ENCODE measurements around the gene LRRC4C. TPM values are rescaled to one million over a fixed set of nuclear protein-coding genes. Genes with fewer than 3 reads are reported as not detected.
A peak's percentile ranks its signal among the peaks of the same experiment; 100 is the strongest.

LRRC4C gene
- polyA plus RNA-seq, 1 donor from 2014 or later: 24.3 TPM

DNA sequence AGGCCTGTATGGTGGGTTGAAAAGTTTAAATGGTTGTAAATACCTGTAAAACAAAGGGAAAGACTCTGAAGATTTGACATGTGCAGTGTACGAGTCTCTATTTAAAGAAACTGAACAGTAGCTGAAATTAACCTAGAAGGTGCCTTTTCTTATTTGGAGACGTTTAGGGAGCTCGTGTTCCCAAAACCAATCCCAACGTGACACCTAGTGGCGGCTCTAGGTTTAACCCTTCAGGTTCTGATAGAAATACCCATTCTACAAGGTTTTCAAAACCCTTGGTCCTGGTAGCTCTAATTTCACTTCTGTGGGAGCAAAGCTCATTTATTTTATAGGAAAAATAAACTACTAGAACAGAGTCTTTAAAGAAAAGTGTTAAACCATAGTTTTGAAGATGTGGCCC, 258.3 kb downstream of the LRRC4C start:
- TF ChIP-seq SMC3 (conservative IDR thresholded peaks at IDR 0.05; ENCODE audit: poor library complexity) (peak; percentile 81), EZH2 (IDR thresholded peaks at IDR 0.05; ENCODE audit: borderline replicate concordance, insufficient read depth, low read length, poor library complexity, severe bottlenecking) (no peak), POLR2AphosphoS5 (IDR thresholded peaks at IDR 0.05) (no peak), RAD21 (conservative IDR thresholded peaks at IDR 0.05) (peak; percentile 83), TAF1 (IDR thresholded peaks at IDR 0.05; ENCODE audit: low read depth) (no peak)
- TF ChIP-seq, protein P1, sequence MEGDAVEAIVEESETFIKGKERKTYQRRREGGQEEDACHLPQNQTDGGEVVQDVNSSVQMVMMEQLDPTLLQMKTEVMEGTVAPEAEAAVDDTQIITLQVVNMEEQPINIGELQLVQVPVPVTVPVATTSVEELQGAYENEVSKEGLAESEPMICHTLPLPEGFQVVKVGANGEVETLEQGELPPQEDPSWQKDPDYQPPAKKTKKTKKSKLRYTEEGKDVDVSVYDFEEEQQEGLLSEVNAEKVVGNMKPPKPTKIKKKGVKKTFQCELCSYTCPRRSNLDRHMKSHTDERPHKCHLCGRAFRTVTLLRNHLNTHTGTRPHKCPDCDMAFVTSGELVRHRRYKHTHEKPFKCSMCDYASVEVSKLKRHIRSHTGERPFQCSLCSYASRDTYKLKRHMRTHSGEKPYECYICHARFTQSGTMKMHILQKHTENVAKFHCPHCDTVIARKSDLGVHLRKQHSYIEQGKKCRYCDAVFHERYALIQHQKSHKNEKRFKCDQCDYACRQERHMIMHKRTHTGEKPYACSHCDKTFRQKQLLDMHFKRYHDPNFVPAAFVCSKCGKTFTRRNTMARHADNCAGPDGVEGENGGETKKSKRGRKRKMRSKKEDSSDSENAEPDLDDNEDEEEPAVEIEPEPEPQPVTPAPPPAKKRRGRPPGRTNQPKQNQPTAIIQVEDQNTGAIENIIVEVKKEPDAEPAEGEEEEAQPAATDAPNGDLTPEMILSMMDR (IDR thresholded peaks at IDR 0.05; ENCODE audit: poor library complexity, severe bottlenecking): peak; percentile 75
- Histone ChIP-seq H3K79me2 (replicated peaks; ENCODE audit: insufficient read depth, low read length) (no peaks in the 10 kb centered on the region), H3K27ac (ENCODE audit: low read length) (no peak overlapping the region), H3F3A (ENCODE audit: insufficient read depth, low read length, poor library complexity, severe bottlenecking) (no peaks in the 10 kb centered on the region), H2AFZ (ENCODE audit: low read depth, low read length) (no peak overlapping the region), H3K36me3 (ENCODE audit: insufficient read depth, low read length) (no peaks in the 10 kb centered on the region), H3K9me3 (ENCODE audit: low read length) (no peaks in the 10 kb centered on the region), H4K20me1 (ENCODE audit: insufficient read depth) (no peaks in the 10 kb centered on the region), H3K27me3 (ENCODE audit: insufficient read depth, low read depth, low read length) (no peaks in the 10 kb centered on the region), H3K9ac (ENCODE audit: low read length) (no peak overlapping the region), H3K4me2 (ENCODE audit: low read length) (no peak overlapping the region), H3K9me2 (ENCODE audit: insufficient read depth, low read length) (no peaks in the 10 kb centered on the region), H3K4me3 (ENCODE audit: low read length) (no peak overlapping the region)

- H3K79me2 ChIP-seq (replicated peaks; ENCODE audit: insufficient read depth, low read length): no peaks in the 10 kb centered on the region
- H3K27me3 ChIP-seq (ENCODE audit: insufficient read depth, low read depth, low read length): no peaks in the 10 kb centered on the region
- TF ChIP-seq, protein P2, sequence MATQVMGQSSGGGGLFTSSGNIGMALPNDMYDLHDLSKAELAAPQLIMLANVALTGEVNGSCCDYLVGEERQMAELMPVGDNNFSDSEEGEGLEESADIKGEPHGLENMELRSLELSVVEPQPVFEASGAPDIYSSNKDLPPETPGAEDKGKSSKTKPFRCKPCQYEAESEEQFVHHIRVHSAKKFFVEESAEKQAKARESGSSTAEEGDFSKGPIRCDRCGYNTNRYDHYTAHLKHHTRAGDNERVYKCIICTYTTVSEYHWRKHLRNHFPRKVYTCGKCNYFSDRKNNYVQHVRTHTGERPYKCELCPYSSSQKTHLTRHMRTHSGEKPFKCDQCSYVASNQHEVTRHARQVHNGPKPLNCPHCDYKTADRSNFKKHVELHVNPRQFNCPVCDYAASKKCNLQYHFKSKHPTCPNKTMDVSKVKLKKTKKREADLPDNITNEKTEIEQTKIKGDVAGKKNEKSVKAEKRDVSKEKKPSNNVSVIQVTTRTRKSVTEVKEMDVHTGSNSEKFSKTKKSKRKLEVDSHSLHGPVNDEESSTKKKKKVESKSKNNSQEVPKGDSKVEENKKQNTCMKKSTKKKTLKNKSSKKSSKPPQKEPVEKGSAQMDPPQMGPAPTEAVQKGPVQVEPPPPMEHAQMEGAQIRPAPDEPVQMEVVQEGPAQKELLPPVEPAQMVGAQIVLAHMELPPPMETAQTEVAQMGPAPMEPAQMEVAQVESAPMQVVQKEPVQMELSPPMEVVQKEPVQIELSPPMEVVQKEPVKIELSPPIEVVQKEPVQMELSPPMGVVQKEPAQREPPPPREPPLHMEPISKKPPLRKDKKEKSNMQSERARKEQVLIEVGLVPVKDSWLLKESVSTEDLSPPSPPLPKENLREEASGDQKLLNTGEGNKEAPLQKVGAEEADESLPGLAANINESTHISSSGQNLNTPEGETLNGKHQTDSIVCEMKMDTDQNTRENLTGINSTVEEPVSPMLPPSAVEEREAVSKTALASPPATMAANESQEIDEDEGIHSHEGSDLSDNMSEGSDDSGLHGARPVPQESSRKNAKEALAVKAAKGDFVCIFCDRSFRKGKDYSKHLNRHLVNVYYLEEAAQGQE (IDR thresholded peaks at IDR 0.05; ENCODE audit: borderline replicate concordance): no peak
- TF ChIP-seq EP300 (conservative IDR thresholded peaks at IDR 0.05; ENCODE audit: poor library complexity, severe bottlenecking) (no peak), TAF1 (IDR thresholded peaks at IDR 0.05; ENCODE audit: low read depth) (no peak), RAD21 (conservative IDR thresholded peaks at IDR 0.05) (no peak)
- TF ChIP-seq, protein P1 (IDR thresholded peaks at IDR 0.05; ENCODE audit: poor library complexity, severe bottlenecking): no peak
- H3K4me3 ChIP-seq (ENCODE audit: low read length): no peak overlapping the region
- H3K4me2 ChIP-seq (ENCODE audit: low read length): no peak overlapping the region
- no peaks in the 10 kb centered on the region for H3K9me2 ChIP-seq (ENCODE audit: insufficient read depth, low read length)
- H3K9ac ChIP-seq (ENCODE audit: low read length): no peak overlapping the region
- no peak overlapping the region for H3K27ac ChIP-seq (ENCODE audit: low read length)
- peaks cover 16% of the 10 kb centered on the region for H3K9me3 ChIP-seq (ENCODE audit: low read length)
- no peaks in the 10 kb centered on the region for H3K36me3 ChIP-seq (ENCODE audit: insufficient read depth, low read length)
- no peaks in the 10 kb centered on the region for H3F3A ChIP-seq (ENCODE audit: insufficient read depth, low read length, poor library complexity, severe bottlenecking)
- no peaks in the 10 kb centered on the region for H4K20me1 ChIP-seq (ENCODE audit: insufficient read depth)
- H2AFZ ChIP-seq (ENCODE audit: low read depth, low read length): no peak overlapping the region
These were observed 268.9 kb downstream of the LRRC4C start for GRCh38 chr11:41190437-41191082.

Measured in neural cell (in vitro differentiated cells).